ENCODE results near the gene YIPF3.
"Not testable (repeated sequence)": the region's sequence is repeated elsewhere in the genome, so short reads cannot be mapped to it uniquely, and the experiment has no call there.

GRCh38 chr6:43539409-43539808 lies 22.7 kb upstream of the YIPF3 start:
- TF ChIP-seq CTCF (IDR thresholded peaks at IDR 0.05); GABPB1 (CRISPR knock-in tag; IDR thresholded peaks at IDR 0.05); NR1H2 (CRISPR knock-in tag; IDR thresholded peaks at IDR 0.05); MLX (CRISPR knock-in tag; IDR thresholded peaks at IDR 0.05); ZBTB21 (CRISPR knock-in tag; IDR thresholded peaks at IDR 0.05; ENCODE audit: borderline replicate concordance); PREB (CRISPR knock-in tag; IDR thresholded peaks at IDR 0.05; ENCODE audit: borderline replicate concordance); CREB1 (CRISPR knock-in tag; IDR thresholded peaks at IDR 0.05); ZNF121 (CRISPR knock-in tag; IDR thresholded peaks at IDR 0.05); SMAD4 (CRISPR knock-in tag; IDR thresholded peaks at IDR 0.05); ZNF232 (CRISPR knock-in tag; IDR thresholded peaks at IDR 0.05); TEAD4 (CRISPR knock-in tag; IDR thresholded peaks at IDR 0.05); TEAD1 (CRISPR knock-in tag; IDR thresholded peaks at IDR 0.05); ATF2 (CRISPR knock-in tag; IDR thresholded peaks at IDR 0.05; ENCODE audit: borderline replicate concordance, low read depth): not testable (repeated sequence)

Measured in WTC11 (cell line).